HCT116 (cell line): ENCODE data around the gene SBNO2. TPM values are rescaled to one million over a fixed set of nuclear protein-coding genes. Genes with fewer than 3 reads are reported as not detected.
A peak's percentile ranks its signal among the peaks of the same experiment; 100 is the strongest.

ENCODE experiments used
- ATAC-seq: fragments of 200-7000 bp; cut with Tn5 transposase; 2 replicates; pipeline ENCODE4 v1.9.1; 2020; ENCODE audit warnings: mild to moderate bottlenecking, moderate library complexity
- BruUV-seq: library from RNA; stranded (reverse); fragments of 400-500 nt; replicated peaks from 2 replicates; lab custom pipeline; 2021; lab: Mats Ljungman, UMichigan
- CTCF ChIA-PET: fragments of 300-600 bp; sonication (Branson Sonifier 250); formaldehyde crosslinking; loops from one replicate; lab custom pipeline; 2021; ENCODE audit warnings: antibody characterized with exemption; lab: Charles Lee
- POLR2A ChIA-PET: fragments of 300-600, 350-600 bp; sonication (Branson Sonifier 250); formaldehyde crosslinking; loops from one replicate; lab custom pipeline; 2021; ENCODE audit warnings: antibody characterized with exemption; lab: Charles Lee
- RAD21 ChIA-PET, 2 experiments: fragments of 300-600 bp; sonication (Branson Sonifier 250); formaldehyde crosslinking; loops; one replicate each; lab custom pipeline; 2023; ENCODE audit warnings: low total read pairs in 2 of 2; ENCODE audit not compliant: uncharacterized antibody in 2 of 2, unreplicated experiment in 2 of 2, low non-redundant PET in 1 of 2; lab: Charles Lee
- DNase-seq: peaks from one replicate; pipeline ENCODE4 v3.0.0-alpha.2; 2010; ENCODE audit warnings: low read depth, low spot score
- H2AFZ ChIP-seq: fragments of 200-600 bp; shearing (Covaris generic), sonication (generic); 2 replicates; pipeline ENCODE4 v1.6.1; 2017; ENCODE audit warnings: low read depth, mixed run types, mixed read lengths, antibody characterized with exemption, low read length; ENCODE audit not compliant: poor library complexity, severe bottlenecking
- H3K27ac ChIP-seq: 2 replicates; pipeline ENCODE4 v1.5.1; 2012; ENCODE audit warnings: low read depth, low read length
- H3K27me3 ChIP-seq: fragments of 200-600 bp; sonication (generic); 2 replicates; pipeline ENCODE4 v1.6.1; 2016; ENCODE audit warnings: mixed run types, low read length, mixed read lengths; ENCODE audit not compliant: insufficient read depth
- H3K36me3 ChIP-seq, 2 experiments: fragments of 200-500 bp in 1 of 2; fragments of 200-600 bp in 1 of 2; sonication (Bioruptor generic) in 1 of 2; sonication (generic) in 1 of 2; 2 replicates each; pipeline versions ENCODE4 v1.5.1 to v1.6.1; 2014 to 2016; ENCODE audit warnings: low read length in 2 of 2, inconsistent platforms in 1 of 2, mixed read lengths in 1 of 2, mixed run types in 1 of 2; ENCODE audit not compliant: insufficient read depth in 2 of 2, control insufficient read depth in 1 of 2
- H3K4me1 ChIP-seq, 2 experiments: fragments of 200-600 bp in 1 of 2; sonication (generic) in 1 of 2; 2 replicates each; pipeline versions ENCODE4 v1.5.1 to v1.6.1; 2012 to 2017; ENCODE audit warnings: low read length in 2 of 2, inconsistent platforms in 1 of 2, mild to moderate bottlenecking in 1 of 2, mixed read lengths in 1 of 2, mixed run types in 1 of 2, moderate library complexity in 1 of 2; ENCODE audit not compliant: insufficient read depth in 2 of 2, control insufficient read depth in 1 of 2
- H3K4me2 ChIP-seq: fragments of 200-600 bp; sonication (generic); 2 replicates; pipeline ENCODE4 v1.6.1; 2017; ENCODE audit warnings: mixed run types, low read length, mixed read lengths
- H3K4me3 ChIP-seq, 2 experiments: fragments of 200-600 bp in 1 of 2; sonication (generic) in 1 of 2; replicated peaks in 1 of 2; 2 replicates each; pipeline ENCODE4 v1.5.1; 2011 to 2016; ENCODE audit warnings: low read length in 2 of 2, control low read depth in 1 of 2, low read depth in 1 of 2, mild to moderate bottlenecking in 1 of 2, mixed read lengths in 1 of 2, mixed run types in 1 of 2
- H3K79me2 ChIP-seq: fragments of 200-600 bp; sonication (generic); 2 replicates; pipeline ENCODE4 v1.6.1; 2017; ENCODE audit warnings: mild to moderate bottlenecking, mixed run types, low read length, moderate library complexity, mixed read lengths; ENCODE audit not compliant: insufficient read depth
- H3K9ac ChIP-seq: fragments of 200-600 bp; sonication (generic); 2 replicates; pipeline ENCODE4 v1.6.1; 2016; ENCODE audit warnings: low read length, mixed read lengths
- H3K9me2 ChIP-seq: fragments of 200-600 bp; sonication (generic), shearing (Covaris generic); 2 replicates; pipeline ENCODE4 v1.6.1; 2017; ENCODE audit warnings: mixed run types, mild to moderate bottlenecking, moderate library complexity; ENCODE audit not compliant: insufficient read depth
- H3K9me3 ChIP-seq, 2 experiments: fragments of 200-500 bp in 1 of 2; fragments of 200-600 bp in 1 of 2; sonication (Bioruptor generic) in 1 of 2; sonication (generic) in 1 of 2; 2 replicates each; pipeline ENCODE4 v1.6.1; 2014 to 2017; ENCODE audit warnings: low read length in 2 of 2, mixed read lengths in 2 of 2, inconsistent platforms in 1 of 2, low read depth in 1 of 2, mild to moderate bottlenecking in 1 of 2, mixed run types in 1 of 2, moderate library complexity in 1 of 2; ENCODE audit not compliant: control insufficient read depth in 1 of 2, insufficient read depth in 1 of 2
- H4K20me1 ChIP-seq: fragments of 200-600 bp; sonication (generic), shearing (Covaris generic); 2 replicates; pipeline ENCODE4 v1.6.1; 2017; ENCODE audit warnings: mixed run types, mild to moderate bottlenecking, moderate library complexity; ENCODE audit not compliant: insufficient read depth
- CBX3 ChIP-seq: IDR thresholded peaks from 2 replicates; pipeline ENCODE4 v1.6.1; 2012; ENCODE audit warnings: low read depth
- CEBPB ChIP-seq: IDR thresholded peaks from 2 replicates; pipeline ENCODE4 v1.6.1; 2012; ENCODE audit warnings: low read depth
- EZH2 ChIP-seq: fragments of 200-600 bp; sonication (generic); IDR thresholded peaks from 2 replicates; pipeline ENCODE4 v1.6.1; 2017; ENCODE audit warnings: antibody characterized with exemption, mixed run types
- POLR2AphosphoS5 ChIP-seq: IDR thresholded peaks from 2 replicates; pipeline ENCODE4 v1.6.1; 2011; ENCODE audit warnings: mild to moderate bottlenecking, low read depth, low read length, moderate library complexity
- RAD21 ChIP-seq: IDR thresholded peaks from 2 replicates; pipeline ENCODE4 v1.6.1; 2012; ENCODE audit warnings: low read depth, mild to moderate bottlenecking
- SP1 ChIP-seq: IDR thresholded peaks from 2 replicates; pipeline ENCODE4 v1.6.1; 2012; ENCODE audit warnings: low read depth
- ZNF274 ChIP-seq: fragments of 200-500 bp; sonication (Bioruptor generic); IDR thresholded peaks from 2 replicates; pipeline ENCODE4 v1.6.1; 2014; ENCODE audit warnings: mild to moderate bottlenecking, low read depth, low read length, inconsistent platforms
- intact Hi-C: fragments of 100-400 bp; cut with micrococcal nuclease; formaldehyde crosslinking; loops from 2 replicates; pipeline ENCODE4 v1.10.0; 2022
- total RNA-seq: library from RNA; stranded (reverse); gene quantifications from one replicate; pipeline ENCODE4 v1.2.1, GENCODE V29; 2021; ENCODE audit not compliant: unreplicated experiment
- TF ChIP-seq, protein P1 (sequence below): IDR thresholded peaks from 2 replicates; pipeline ENCODE4 v1.6.1; 2012
- TF ChIP-seq, protein P2 (sequence below): IDR thresholded peaks from 2 replicates; pipeline ENCODE4 v1.6.1; 2012
- TF ChIP-seq, protein P3 (sequence below): IDR thresholded peaks from 2 replicates; pipeline ENCODE4 v1.6.1; 2011; ENCODE audit warnings: mild to moderate bottlenecking, low read length, moderate library complexity; ENCODE audit not compliant: insufficient replicate concordance; ENCODE audit errors: extremely low read depth

Gene SBNO2
- total RNA-seq, 1 experiment from 2014 or later = 66.4 TPM

DNA sequence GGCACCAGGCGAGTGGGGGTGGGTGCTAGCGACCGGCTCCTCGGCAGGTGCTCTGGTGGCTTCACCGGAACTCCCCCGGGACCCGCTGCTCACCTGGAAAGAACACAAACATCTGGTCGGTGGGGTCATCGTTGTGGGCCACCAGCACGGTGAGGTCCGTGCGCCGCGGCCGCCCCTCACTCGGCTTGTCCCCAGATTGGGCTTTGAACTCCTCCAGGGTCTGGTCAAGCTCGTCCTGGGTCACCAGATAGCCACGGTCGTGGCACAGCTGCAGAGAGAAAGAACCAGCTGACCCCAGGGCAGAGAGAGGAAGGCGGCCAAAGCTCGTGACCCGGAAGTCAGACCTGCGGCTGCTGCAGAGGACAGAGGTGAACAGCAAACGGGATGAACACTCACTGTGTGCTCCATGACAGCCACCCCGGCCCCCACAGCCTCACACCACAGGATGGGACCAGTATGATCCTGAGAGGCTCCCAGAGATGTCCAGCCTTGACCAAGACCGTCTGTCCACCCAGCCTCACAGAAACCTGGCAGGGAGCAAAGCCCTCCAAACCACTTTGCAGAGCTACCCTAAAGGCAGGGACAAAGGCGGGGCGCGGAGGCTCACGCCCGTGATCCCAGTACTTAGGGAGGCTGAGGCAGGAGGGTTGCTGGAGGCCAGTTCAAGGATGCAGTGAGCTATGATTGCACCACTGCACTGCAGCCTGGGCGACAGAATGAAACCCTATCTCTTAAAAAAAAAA lies 80.1 kb downstream of the SBNO2 start:
- Histone ChIP-seq H3K36me3 (peaks cover 17 to 36% of the 10 kb centered on the region in 2 experiments; a peak in 3 of 4 replicates), H3K9me2 (no peaks in the 10 kb centered on the region), H3K4me2 (peak overlapping the region; percentile 96), H3K9me3 (no peaks in the 10 kb centered on the region), H4K20me1 (no peaks in the 10 kb centered on the region; the same call in 1 of the 2 replicates), H3K27ac (peak overlapping the region; percentile 68), H3K79me2 (peaks cover 47% of the 10 kb centered on the region), H3K27me3 (no peaks in the 10 kb centered on the region), H3K9ac (peak overlapping the region; percentile 94), H3K4me3 (peak overlapping the region; percentile 84 to 98), H3K4me1 (peaks cover 9 to 29% of the 10 kb centered on the region in 2 experiments), H2AFZ (no peak overlapping the region)
- ChIA-PET RAD21 (interaction anchor here in 1 of 2 experiments (1.0 kb wide), 1 partner anchor 28 kb away, joined by 5 read pairs; no protein-coding TSS in a partner anchor), POLR2A (interaction anchor here (0.7 to 1.7 kb wide), 2 partner anchors 10 to 29 kb away, joined by 3 to 4 read pairs; partner anchors contain the start of gene GPX4), CTCF (no interaction called here)
- TF ChIP-seq EZH2 (no peak), CBX3 (no peak), SP1 (no peak), RAD21 (no peak), ZNF274 (no peak)
- TF ChIP-seq, protein P1, sequence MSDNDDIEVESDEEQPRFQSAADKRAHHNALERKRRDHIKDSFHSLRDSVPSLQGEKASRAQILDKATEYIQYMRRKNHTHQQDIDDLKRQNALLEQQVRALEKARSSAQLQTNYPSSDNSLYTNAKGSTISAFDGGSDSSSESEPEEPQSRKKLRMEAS = no peak
- TF ChIP-seq, protein P2, sequence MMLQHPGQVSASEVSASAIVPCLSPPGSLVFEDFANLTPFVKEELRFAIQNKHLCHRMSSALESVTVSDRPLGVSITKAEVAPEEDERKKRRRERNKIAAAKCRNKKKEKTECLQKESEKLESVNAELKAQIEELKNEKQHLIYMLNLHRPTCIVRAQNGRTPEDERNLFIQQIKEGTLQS = no peak
- no peak for ATAC-seq
- intact Hi-C loops = no loop called here
- no peak for DNase-seq
- BruUV-seq = no TSS peak

DNA sequence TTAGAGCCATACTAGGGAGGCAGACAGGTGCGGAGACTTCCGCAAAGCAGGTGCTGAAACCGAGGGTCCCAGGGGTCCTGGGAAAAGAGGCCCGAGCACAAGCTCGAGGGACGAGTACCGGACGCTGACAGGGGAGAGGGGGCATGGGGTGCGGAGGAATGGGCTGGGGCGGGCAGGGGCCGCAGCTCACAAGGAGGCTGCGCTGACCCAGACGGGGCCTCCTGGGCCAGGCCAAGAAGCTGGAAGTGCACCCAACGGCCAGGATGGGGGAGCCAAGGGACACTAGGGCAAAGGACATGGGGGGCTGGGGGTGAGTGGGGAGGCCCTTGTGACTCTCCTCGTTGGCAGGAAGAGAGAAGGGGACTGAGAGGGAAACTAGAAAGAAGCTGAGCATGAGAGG lies 80.7 kb downstream of the SBNO2 start:
- Histone ChIP-seq H3K9me3 (no peaks in the 10 kb centered on the region), H3K36me3 (peaks cover 19 to 40% of the 10 kb centered on the region in 2 experiments; a peak in 3 of 4 replicates), H3K9me2 (no peaks in the 10 kb centered on the region), H3K27ac (peak overlapping the region; percentile 68; the same call in 1 of the 2 replicates), H3K4me1 (peaks cover 9 to 23% of the 10 kb centered on the region in 2 experiments), H3K27me3 (no peaks in the 10 kb centered on the region), H4K20me1 (no peaks in the 10 kb centered on the region; the same call in 1 of the 2 replicates), H3K4me3 (no peak overlapping the region; a peak in 1 of 4 replicates), H2AFZ (no peak overlapping the region), H3K79me2 (peaks cover 47% of the 10 kb centered on the region), H3K4me2 (peak overlapping the region; percentile 96), H3K9ac (0 out of 2 replicates have a peak overlapping the region, but pooled peaks have one; percentile 94)
- BruUV-seq = no TSS peak
- DNase-seq (no peak), ATAC-seq (no peak)
- ChIA-PET RAD21 (interaction anchor here in 1 of 2 experiments (1.0 kb wide), 1 partner anchor 28 kb away, joined by 5 read pairs; no protein-coding TSS in a partner anchor), CTCF (no interaction called here), POLR2A (interaction anchor here (0.7 to 1.7 kb wide), 2 partner anchors 11 to 29 kb away, joined by 3 to 4 read pairs; partner anchors contain the start of gene GPX4)
- no peak for TF ChIP-seq ZNF274
- TF ChIP-seq, protein P3, sequence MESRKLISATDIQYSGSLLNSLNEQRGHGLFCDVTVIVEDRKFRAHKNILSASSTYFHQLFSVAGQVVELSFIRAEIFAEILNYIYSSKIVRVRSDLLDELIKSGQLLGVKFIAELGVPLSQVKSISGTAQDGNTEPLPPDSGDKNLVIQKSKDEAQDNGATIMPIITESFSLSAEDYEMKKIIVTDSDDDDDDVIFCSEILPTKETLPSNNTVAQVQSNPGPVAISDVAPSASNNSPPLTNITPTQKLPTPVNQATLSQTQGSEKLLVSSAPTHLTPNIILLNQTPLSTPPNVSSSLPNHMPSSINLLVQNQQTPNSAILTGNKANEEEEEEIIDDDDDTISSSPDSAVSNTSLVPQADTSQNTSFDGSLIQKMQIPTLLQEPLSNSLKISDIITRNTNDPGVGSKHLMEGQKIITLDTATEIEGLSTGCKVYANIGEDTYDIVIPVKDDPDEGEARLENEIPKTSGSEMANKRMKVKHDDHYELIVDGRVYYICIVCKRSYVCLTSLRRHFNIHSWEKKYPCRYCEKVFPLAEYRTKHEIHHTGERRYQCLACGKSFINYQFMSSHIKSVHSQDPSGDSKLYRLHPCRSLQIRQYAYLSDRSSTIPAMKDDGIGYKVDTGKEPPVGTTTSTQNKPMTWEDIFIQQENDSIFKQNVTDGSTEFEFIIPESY = no peak
- TF ChIP-seq, protein P1 = no peak
- no peak for TF ChIP-seq POLR2AphosphoS5
- TF ChIP-seq CEBPB = no peak
- no peak for TF ChIP-seq RAD21
- intact Hi-C loops = no loop called here
